B cell (primary cell): ENCODE measurements around the gene GTF2H4. TPM values are rescaled to one million over a fixed set of nuclear protein-coding genes. Genes with fewer than 3 reads are reported as not detected.

ENCODE experiments used
- ATAC-seq: fragments of 200-7000 bp; cut with Tn5 transposase; one replicate; pipeline ENCODE4 v1.10.0; 2021; ENCODE audit warnings: low read depth, mild to moderate bottlenecking, moderate number of reproducible peaks, moderate library complexity
- CTCF ChIA-PET: fragments of 350-600 bp; sonication (Branson Sonifier 250); formaldehyde crosslinking; loops from one replicate; lab custom pipeline; 2021; ENCODE audit warnings: antibody characterized with exemption, inconsistent platforms; lab: Charles Lee
- POLR2A ChIA-PET: fragments of 350-600 bp; sonication (Branson Sonifier 250); formaldehyde crosslinking; loops from one replicate; lab custom pipeline; 2021; ENCODE audit warnings: antibody characterized with exemption; lab: Charles Lee
- DNase-seq: peaks from one replicate; pipeline ENCODE4 v3.0.0; 2013
- H2AFZ ChIP-seq: 2 replicates; pipeline ENCODE4 v1.6.1; 2012; ENCODE audit warnings: mild to moderate bottlenecking, low read depth, low read length; ENCODE audit not compliant: insufficient read depth, poor library complexity, severe bottlenecking
- H3K27ac ChIP-seq, 2 donors: 1 replicate in 1 of 2; 2 replicates in 1 of 2; pipeline ENCODE4 v1.5.1; 2012 to 2013; ENCODE audit warnings: low read length in 2 of 2, mild to moderate bottlenecking in 2 of 2, moderate library complexity in 1 of 2
- H3K27me3 ChIP-seq, 4 experiments: fragments of 200-600 bp in 1 of 4; sonication (generic) in 1 of 4; replicated peaks in 1 of 4; 1 replicate in 2 of 4; 2 replicates in 2 of 4; pipeline versions ENCODE4 v1.6.1 to v1.7.0; 2013 to 2016; ENCODE audit warnings: low read length in 3 of 4, mild to moderate bottlenecking in 2 of 4, mixed read lengths in 1 of 4, moderate library complexity in 1 of 4; ENCODE audit not compliant: insufficient read depth in 4 of 4, control insufficient read depth in 3 of 4; ENCODE audit errors: control extremely low read depth in 1 of 4
- H3K36me3 ChIP-seq, 2 experiments: replicated peaks in 1 of 2; 1 replicate in 1 of 2; 2 replicates in 1 of 2; pipeline versions ENCODE4 v1.6.1 to v1.7.1; 2013; ENCODE audit warnings: low read length in 1 of 2; ENCODE audit not compliant: insufficient read depth in 2 of 2, control insufficient read depth in 1 of 2; ENCODE audit errors: control extremely low read depth in 1 of 2, extremely low read depth in 1 of 2
- H3K4me1 ChIP-seq, 2 donors: fragments of 200-600 bp in 1 of 2; sonication (generic) in 1 of 2; 1 replicate in 1 of 2; 2 replicates in 1 of 2; pipeline versions ENCODE4 v1.5.1 to v1.6.1; 2013 to 2017; ENCODE audit warnings: low read length in 2 of 2; ENCODE audit not compliant: control insufficient read depth in 2 of 2, insufficient read depth in 2 of 2
- H3K4me2 ChIP-seq: replicated peaks from 2 replicates; pipeline ENCODE3; 2012; ENCODE audit warnings: mild to moderate bottlenecking, low read depth, low read length; ENCODE audit not compliant: poor library complexity, severe bottlenecking
- H3K4me3 ChIP-seq, 5 experiments: fragments of 200-600 bp in 1 of 5; sonication (generic) in 1 of 5; 1 replicate in 3 of 5; 2 replicates in 2 of 5; pipeline versions ENCODE4 v1.5.1 to v1.7.0; 2011 to 2016; ENCODE audit warnings: low read length in 4 of 5, mild to moderate bottlenecking in 4 of 5, low read depth in 2 of 5, control low read depth in 1 of 5, moderate library complexity in 1 of 5; ENCODE audit not compliant: insufficient read depth in 1 of 5; ENCODE audit errors: control extremely low read depth in 1 of 5, extremely low read depth in 1 of 5
- H3K79me2 ChIP-seq: fragments of 200-600 bp; sonication (generic); one replicate; pipeline ENCODE4 v1.6.0; 2016; ENCODE audit warnings: low read length; ENCODE audit not compliant: control insufficient read depth, insufficient read depth
- H3K9ac ChIP-seq: fragments of 200-600 bp; sonication (generic); 2 replicates; pipeline ENCODE4 v1.6.1; 2017; ENCODE audit warnings: mild to moderate bottlenecking, low read length, moderate library complexity
- H3K9me3 ChIP-seq, 3 donors: one replicate each; pipeline versions ENCODE4 v1.6.1 to v1.7.1; 2013; ENCODE audit warnings: low read length in 2 of 3; ENCODE audit not compliant: control insufficient read depth in 2 of 3, insufficient read depth in 1 of 3; ENCODE audit errors: control extremely low read depth in 1 of 3
- H4K20me1 ChIP-seq: 2 replicates; pipeline ENCODE4 v1.6.0; 2012; ENCODE audit warnings: mild to moderate bottlenecking, low read length; ENCODE audit not compliant: insufficient read depth, control insufficient read depth, poor library complexity, severe bottlenecking
- H3K27ac Mint-ChIP-seq: one replicate; pipeline ENCODE4 v1.8.0; 2021; ENCODE audit warnings: mixed read lengths
- H3K27me3 Mint-ChIP-seq: one replicate; pipeline ENCODE4 v1.8.0; 2021; ENCODE audit warnings: mixed read lengths
- H3K4me1 Mint-ChIP-seq: one replicate; pipeline ENCODE4 v1.8.0; 2021; ENCODE audit warnings: mixed read lengths
- H3K4me3 Mint-ChIP-seq: one replicate; pipeline ENCODE4 v1.8.0; 2021; ENCODE audit warnings: mixed read lengths
- H3K9me3 Mint-ChIP-seq: one replicate; pipeline ENCODE4 v1.8.0; 2022; ENCODE audit warnings: mixed read lengths; ENCODE audit not compliant: insufficient read depth
- CTCF ChIP-seq: fragments of 200-600 bp; IDR thresholded peaks from one replicate; pipeline ENCODE4 v1.8.0; 2022; ENCODE audit warnings: antibody characterized with exemption, mild to moderate bottlenecking
- EZH2 ChIP-seq: IDR thresholded peaks from 2 replicates; pipeline ENCODE4 v1.6.1; 2012; ENCODE audit warnings: borderline replicate concordance, low read depth, mild to moderate bottlenecking, moderate library complexity, low read length; ENCODE audit not compliant: insufficient read depth, poor library complexity, severe bottlenecking
- whole genome bisulfite sequencing: methylation state at CpG from one replicate; pipeline ENCODE4 v1.1.5; 2013; ENCODE audit warnings: missing lambda C conversion rate; ENCODE audit not compliant: insufficient coverage; 5-methylcytosine and 5-hydroxymethylcytosine counted together
- intact Hi-C: fragments of 100-400 bp; cut with micrococcal nuclease; formaldehyde crosslinking; loops from one replicate; pipeline ENCODE4 v1.10.0; 2022
- polyA plus RNA-seq: library from polyadenylated mRNA; depleted of rRNA; stranded (reverse); fragments of >200 nt; gene quantifications from 2 replicates; pipeline ENCODE4 v1.2.3, GENCODE V29; 2012
- total RNA-seq, 2 donors: library from RNA; stranded (reverse); fragments of 120-200 nt in 1 of 2; gene quantifications; 1 replicate in 1 of 2; 2 replicates in 1 of 2; pipeline versions ENCODE4 v1.2.3 to v1.2.4, GENCODE V29; 2013 to 2022

The GTF2H4 gene
- total and polyA plus RNA-seq, 2 donors (not counting 1 experiment from before 2014, with no cell fraction given) = 30.2 to 38.4 TPM

- Mint-ChIP-seq H3K27ac (peak overlapping the region; percentile 60), H3K4me3 (no peak overlapping the region), H3K4me1 (peaks cover 52% of the 10 kb centered on the region), H3K9me3 (no peaks in the 10 kb centered on the region), H3K27me3 (peaks cover 3% of the 10 kb centered on the region)
- H2AFZ ChIP-seq = peak overlapping the region; percentile 15
- ChIA-PET CTCF (interaction anchor here (0.6 to 6.2 kb wide), 8 partner anchors 34 to 249 kb away, joined by 3 to 53 read pairs (median 3); partner anchors contain the start of gene VARS2), POLR2A (no interaction called here)
- TF ChIP-seq EZH2 = no peak
- TF ChIP-seq CTCF = no peak
- intact Hi-C loops = loop anchor here (5.0 kb wide), 1 partner anchor 203 kb away; no protein-coding TSS in a partner anchor
- no peak overlapping the region for H3K9ac ChIP-seq
- H3K79me2 ChIP-seq = peaks cover under 1% of the 10 kb centered on the region
- WGBS = 96% methylated on average over 5 of the region's 8 CpGs
- ATAC-seq (no peak), DNase-seq (no peak)
- H3K4me2 ChIP-seq = no peak overlapping the region
- no peaks in the 10 kb centered on the region for H4K20me1 ChIP-seq
- H3K9me3 ChIP-seq = no peaks in the 10 kb centered on the region
- peaks cover 38 to 43% of the 10 kb centered on the region in 2 donors for H3K4me1 ChIP-seq
- no peaks in the 10 kb centered on the region for H3K27me3 ChIP-seq
- H3K27ac ChIP-seq = peak overlapping the region in 1 of 2 donors; percentile 6
- H3K4me3 ChIP-seq = no peak overlapping the region
- no peaks in the 10 kb centered on the region for H3K36me3 ChIP-seq
These were observed 28.2 kb upstream of the GTF2H4 start for GRCh38 chr6:30879684-30880427.

- Histone ChIP-seq H3K27me3 (no peaks in the 10 kb centered on the region), H3K79me2 (peaks cover 10% of the 10 kb centered on the region), H3K9me3 (no peaks in the 10 kb centered on the region), H4K20me1 (peaks cover 2% of the 10 kb centered on the region), H3K27ac (peak overlapping the region in 1 of 2 donors; percentile 81), H3K4me3 (no peak overlapping the region), H3K36me3 (no peaks in the 10 kb centered on the region), H2AFZ (no peak overlapping the region), H3K4me2 (no peak overlapping the region), H3K4me1 (peaks cover 47 to 52% of the 10 kb centered on the region in 2 donors), H3K9ac (no peak overlapping the region)
- ChIA-PET POLR2A (no interaction called here), CTCF (interaction anchor here (0.7 to 6.2 kb wide), 5 partner anchors 33 to 202 kb away, joined by 3 to 53 read pairs (median 3); partner anchors contain the start of gene VARS2)
- no peak for DNase-seq
- TF ChIP-seq EZH2 (no peak), CTCF (no peak)
- no peak for ATAC-seq
- Mint-ChIP-seq H3K27me3 (no peaks in the 10 kb centered on the region), H3K27ac (peak overlapping the region; percentile 90), H3K9me3 (no peaks in the 10 kb centered on the region), H3K4me1 (peaks cover 61% of the 10 kb centered on the region), H3K4me3 (no peak overlapping the region)
- intact Hi-C loops = no loop called here
- 98% methylated on average over 14 of the region's 16 CpGs for WGBS
These were observed 27.2 kb upstream of the GTF2H4 start for GRCh38 chr6:30880698-30881252.
